ENCODE results near the gene CXXC4.

DNA sequence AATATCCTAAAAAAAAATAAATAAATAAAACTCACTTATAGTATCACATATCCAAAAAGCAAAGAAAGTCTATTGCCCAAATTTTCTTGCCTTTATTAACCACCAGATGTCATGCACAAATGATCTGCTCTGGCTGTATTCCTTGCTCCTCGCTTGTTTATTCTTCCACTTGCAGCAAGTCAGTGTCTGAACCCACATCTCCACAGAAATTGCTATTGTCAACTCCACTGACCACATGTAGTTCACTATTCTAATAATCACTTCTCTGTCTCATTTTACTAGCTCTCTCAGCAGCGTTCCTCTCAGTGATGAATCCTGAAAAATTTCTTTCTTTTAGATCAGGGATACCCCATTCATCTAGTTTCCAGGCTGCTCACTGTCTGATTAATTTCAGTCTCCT lies 29.3 kb upstream of the CXXC4 start:
- TF ChIP-seq, protein P1, sequence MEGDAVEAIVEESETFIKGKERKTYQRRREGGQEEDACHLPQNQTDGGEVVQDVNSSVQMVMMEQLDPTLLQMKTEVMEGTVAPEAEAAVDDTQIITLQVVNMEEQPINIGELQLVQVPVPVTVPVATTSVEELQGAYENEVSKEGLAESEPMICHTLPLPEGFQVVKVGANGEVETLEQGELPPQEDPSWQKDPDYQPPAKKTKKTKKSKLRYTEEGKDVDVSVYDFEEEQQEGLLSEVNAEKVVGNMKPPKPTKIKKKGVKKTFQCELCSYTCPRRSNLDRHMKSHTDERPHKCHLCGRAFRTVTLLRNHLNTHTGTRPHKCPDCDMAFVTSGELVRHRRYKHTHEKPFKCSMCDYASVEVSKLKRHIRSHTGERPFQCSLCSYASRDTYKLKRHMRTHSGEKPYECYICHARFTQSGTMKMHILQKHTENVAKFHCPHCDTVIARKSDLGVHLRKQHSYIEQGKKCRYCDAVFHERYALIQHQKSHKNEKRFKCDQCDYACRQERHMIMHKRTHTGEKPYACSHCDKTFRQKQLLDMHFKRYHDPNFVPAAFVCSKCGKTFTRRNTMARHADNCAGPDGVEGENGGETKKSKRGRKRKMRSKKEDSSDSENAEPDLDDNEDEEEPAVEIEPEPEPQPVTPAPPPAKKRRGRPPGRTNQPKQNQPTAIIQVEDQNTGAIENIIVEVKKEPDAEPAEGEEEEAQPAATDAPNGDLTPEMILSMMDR (conservative IDR thresholded peaks at IDR 0.05 in 1 of 2, IDR thresholded peaks at IDR 0.05 in 1 of 2; ENCODE audit: low read depth in 1 of 2, low read length in 2 of 2), result no peak
- TF ChIP-seq EZH2 (IDR thresholded peaks at IDR 0.05; ENCODE audit: low read length, missing control alignments), result no peak

Data from fibroblast of lung (primary cell).